Measurements from ENCODE around the gene TMED4. TPM values are rescaled to one million over a fixed set of nuclear protein-coding genes. Genes with fewer than 3 reads are reported as not detected.

Gene TMED4
- total and polyA plus RNA-seq, 2 of the 13 experiments (the other 11 are each of a cell fraction or from before 2014, with no cell fraction given), result 81.4 to 109 TPM

- TF ChIP-seq ATRX (CRISPR knock-in tag; IDR thresholded peaks at IDR 0.05; ENCODE audit: borderline replicate concordance) (no peak), MEIS2 (CRISPR knock-in tag; IDR thresholded peaks at IDR 0.05) (no peak; the same call in 1 of the 2 replicates), CC2D1A (CRISPR knock-in tag; IDR thresholded peaks at IDR 0.05) (no peak), USF2 (IDR thresholded peaks at IDR 0.05; ENCODE audit: low read depth, low read length) (no peak), USF2 (CRISPR knock-in tag; IDR thresholded peaks at IDR 0.05; ENCODE audit: borderline replicate concordance) (no peak; the same call in 1 of the 2 replicates), CHD4 (IDR thresholded peaks at IDR 0.05; ENCODE audit: borderline replicate concordance, low read length) (no peak), ZSCAN12 (CRISPR knock-in tag; IDR thresholded peaks at IDR 0.05) (0 out of 2 replicates have a peak, but pooled peaks have one; percentile 79), SIX1 (CRISPR knock-in tag; IDR thresholded peaks at IDR 0.05; ENCODE audit: borderline replicate concordance) (no peak), FOXM1 (CRISPR knock-in tag; IDR thresholded peaks at IDR 0.05) (no peak), ZNF451 (CRISPR knock-in tag; IDR thresholded peaks at IDR 0.05) (peak; percentile 87; the same call in 1 of the 2 replicates), MAFK (conservative IDR thresholded peaks at IDR 0.05 in 1 of 2, IDR thresholded peaks at IDR 0.05 in 1 of 2; ENCODE audit: low read length in 2 of 2) (peak; percentile 48 to 64; a peak in 3 of 4 replicates), EED (CRISPR knock-in tag; IDR thresholded peaks at IDR 0.05) (no peak), KAT8 (CRISPR knock-in tag; IDR thresholded peaks at IDR 0.05) (peak; percentile 61), ZKSCAN5 (CRISPR knock-in tag; IDR thresholded peaks at IDR 0.05) (no peak), NFYB (CRISPR knock-in tag; IDR thresholded peaks at IDR 0.05) (peak; percentile 7; the same call in 1 of the 2 replicates), TEAD3 (CRISPR knock-in tag; optimal IDR thresholded peaks at IDR 0.05; ENCODE audit: borderline replicate concordance) (no peak), MZF1 (CRISPR knock-in tag; IDR thresholded peaks at IDR 0.05; ENCODE audit: borderline replicate concordance) (no peak), GABPB1 (CRISPR knock-in tag; IDR thresholded peaks at IDR 0.05) (peak; percentile 82; the same call in 1 of the 2 replicates), SP4 (CRISPR knock-in tag; IDR thresholded peaks at IDR 0.05) (0 out of 2 replicates have a peak, but pooled peaks have one; percentile 34), AHDC1 (CRISPR knock-in tag; IDR thresholded peaks at IDR 0.05; ENCODE audit: borderline replicate concordance) (no peak), RORA (CRISPR knock-in tag; IDR thresholded peaks at IDR 0.05) (no peak), ZBTB8A (CRISPR knock-in tag; IDR thresholded peaks at IDR 0.05; ENCODE audit: borderline replicate concordance, low read depth) (no peak), CHD2 (IDR thresholded peaks at IDR 0.05; ENCODE audit: low read depth, low read length) (no peak), ZBTB42 (CRISPR knock-in tag; IDR thresholded peaks at IDR 0.05) (no peak; the same call in 1 of the 2 replicates)
Measured at GRCh38 chr7:44581879-44582603, at the start of gene TMED4 (continued).
